ENCODE measurements around the gene STAG1. TPM values are rescaled to one million over a fixed set of nuclear protein-coding genes. Genes with fewer than 3 reads are reported as not detected.
"Not testable (repeated sequence)": the region's sequence is repeated elsewhere in the genome, so short reads cannot be mapped to it uniquely, and the experiment has no call there.

STAG1 gene
- total RNA-seq, 1 donor from 2014 or later: 44.7 TPM

GRCh38 chr3:136672457-136672856 lies 79.7 kb downstream of the STAG1 start:
- H3K4me3 ChIP-seq: no peak overlapping the region
- H3K27ac ChIP-seq: no peak overlapping the region
- H3K36me3 ChIP-seq: no peaks in the 10 kb centered on the region
- no peak for DNase-seq (ENCODE audit: extremely low spot score in 2 of 2)
- H3K27me3 ChIP-seq: no peaks in the 10 kb centered on the region
- TF ChIP-seq CTCF (IDR thresholded peaks at IDR 0.05) (no peak), POLR2AphosphoS5 (IDR thresholded peaks at IDR 0.05; ENCODE audit: insufficient read depth in 1 of 2, low read depth in 1 of 2) (no peak), POLR2A (IDR thresholded peaks at IDR 0.05) (no peak)
- H3K4me1 ChIP-seq: peaks cover 27% of the 10 kb centered on the region
- intact Hi-C loops (cut with DNase I): no loop called here
- H3K9me3 ChIP-seq: no peaks in the 10 kb centered on the region

GRCh38 chr3:136671921-136672320 lies 80.3 kb downstream of the STAG1 start:
- H3K27ac ChIP-seq: no peak overlapping the region
- no peaks in the 10 kb centered on the region for H3K36me3 ChIP-seq
- TF ChIP-seq POLR2A (IDR thresholded peaks at IDR 0.05): no peak
- no peak for TF ChIP-seq CTCF (IDR thresholded peaks at IDR 0.05)
- no peak for TF ChIP-seq POLR2AphosphoS5 (IDR thresholded peaks at IDR 0.05; ENCODE audit: insufficient read depth in 1 of 2, low read depth in 1 of 2)
- H3K9me3 ChIP-seq: no peaks in the 10 kb centered on the region
- H3K4me1 ChIP-seq: peaks cover 23% of the 10 kb centered on the region
- H3K4me3 ChIP-seq: no peak overlapping the region
- DNase-seq (ENCODE audit: extremely low spot score in 2 of 2): no peak
- no peaks in the 10 kb centered on the region for H3K27me3 ChIP-seq
- intact Hi-C loops (cut with DNase I): no loop called here

GRCh38 chr3:136670166-136670565 lies 82.0 kb downstream of the STAG1 start:
- no peak for DNase-seq (ENCODE audit: extremely low spot score in 2 of 2)
- no peak for TF ChIP-seq POLR2AphosphoS5 (IDR thresholded peaks at IDR 0.05; ENCODE audit: insufficient read depth in 1 of 2, low read depth in 1 of 2)
- TF ChIP-seq CTCF (IDR thresholded peaks at IDR 0.05): no peak
- no peak for TF ChIP-seq POLR2A (IDR thresholded peaks at IDR 0.05)
- H3K27me3 ChIP-seq: no peaks in the 10 kb centered on the region
- intact Hi-C loops (cut with DNase I): no loop called here
- H3K4me1 ChIP-seq: peaks cover 23% of the 10 kb centered on the region
- H3K4me3 ChIP-seq: no peak overlapping the region
- no peak overlapping the region for H3K27ac ChIP-seq
- no peaks in the 10 kb centered on the region for H3K36me3 ChIP-seq
- H3K9me3 ChIP-seq: no peaks in the 10 kb centered on the region

GRCh38 chr3:136667081-136667480 lies 85.1 kb downstream of the STAG1 start:
- DNase-seq (ENCODE audit: extremely low spot score in 2 of 2): no peak
- Histone ChIP-seq H3K27me3 (no peaks in the 10 kb centered on the region), H3K9me3 (no peaks in the 10 kb centered on the region), H3K27ac (no peak overlapping the region), H3K36me3 (no peaks in the 10 kb centered on the region), H3K4me1 (peaks cover 16% of the 10 kb centered on the region), H3K4me3 (no peak overlapping the region)
- TF ChIP-seq POLR2A (IDR thresholded peaks at IDR 0.05): no peak
- intact Hi-C loops (cut with DNase I): no loop called here

GRCh38 chr3:136666301-136666700 lies 85.9 kb downstream of the STAG1 start:
- H3K4me1 ChIP-seq; intact Hi-C loops (cut with DNase I); H3K9me3 ChIP-seq; H3K27ac ChIP-seq; H3K4me3 ChIP-seq; H3K27me3 ChIP-seq; H3K36me3 ChIP-seq; DNase-seq (ENCODE audit: extremely low spot score in 2 of 2): not testable (repeated sequence)

- Histone ChIP-seq H3K27me3 (no peaks in the 10 kb centered on the region), H3K9me3 (no peaks in the 10 kb centered on the region), H3K36me3 (no peaks in the 10 kb centered on the region), H3K27ac (no peak overlapping the region), H3K4me3 (no peak overlapping the region), H3K4me1 (peaks cover 9% of the 10 kb centered on the region)
- no peak for TF ChIP-seq CTCF (IDR thresholded peaks at IDR 0.05)
- TF ChIP-seq POLR2A (IDR thresholded peaks at IDR 0.05): no peak
- TF ChIP-seq POLR2AphosphoS5 (IDR thresholded peaks at IDR 0.05; ENCODE audit: insufficient read depth in 1 of 2, low read depth in 1 of 2): no peak
- no peak for DNase-seq (ENCODE audit: extremely low spot score in 2 of 2)
- intact Hi-C loops (cut with DNase I): no loop called here
Measured at GRCh38 chr3:136664771-136665170, 87.4 kb downstream of the STAG1 start.

All from vagina (tissue), 2 donors.